Esophagus mucosa (tissue), 1 donor: ENCODE data around the gene PDS5B. TPM values are rescaled to one million over a fixed set of nuclear protein-coding genes. Genes with fewer than 3 reads are reported as not detected.
"Not testable (repeated sequence)": the region's sequence is repeated elsewhere in the genome, so short reads cannot be mapped to it uniquely, and the experiment has no call there.

Experiments used
- ATAC-seq: fragments of 200-7000 bp; cut with Tn5 transposase; one replicate; pipeline ENCODE4 v1.9.1; 2020
- total RNA-seq: library from RNA; stranded (reverse); gene quantifications from one replicate; pipeline ENCODE4 v1.2.4, GENCODE V29; 2023
- donor health status: DM: yes; HTN: yes; CAD: no.

Gene PDS5B
- total RNA-seq, 1 donor from 2014 or later: 14.3 TPM

GRCh38 chr13:32821149-32821688 is 235.0 kb downstream of the PDS5B start:
- no peak for ATAC-seq

GRCh38 chr13:32822771-32823170 is 236.5 kb downstream of the PDS5B start:
- no peak for ATAC-seq

- ATAC-seq: no peak
These were observed 237.3 kb downstream of the PDS5B start for GRCh38 chr13:32823597-32823996.

- no peak for ATAC-seq
These were observed 237.8 kb downstream of the PDS5B start for GRCh38 chr13:32824061-32824460.

- ATAC-seq: no peak
These were observed 238.4 kb downstream of the PDS5B start for GRCh38 chr13:32824675-32825074.

- no peak for ATAC-seq
These were observed 239.2 kb downstream of the PDS5B start for GRCh38 chr13:32825481-32825880.

- ATAC-seq: not testable (repeated sequence)
These were observed 240.1 kb downstream of the PDS5B start for GRCh38 chr13:32826372-32826771.

Other genes starting within 250 kb of the PDS5B start
- 1.8 TPM for gene N4BP2L1, start 158.3 kb upstream of the PDS5B start, total RNA-seq
- 46.1 TPM for gene N4BP2L2, start 47.7 kb upstream of the PDS5B start, total RNA-seq